Liver (tissue), 9 donors: ENCODE data around the gene IL2. TPM values are rescaled to one million over a fixed set of nuclear protein-coding genes. Genes with fewer than 3 reads are reported as not detected.

Experiments
- DNase-seq: peaks from one replicate; pipeline ENCODE4 v3.0.0-alpha.2; 2017; ENCODE audit warnings: low spot score
- H3K27ac ChIP-seq, 2 donors: one replicate each; pipeline ENCODE4 v1.7.0; 2013; ENCODE audit warnings: inconsistent platforms in 2 of 2, low read length in 2 of 2, control low read depth in 1 of 2, low read depth in 1 of 2, mild to moderate bottlenecking in 1 of 2
- H3K27me3 ChIP-seq, 4 donors: one replicate each; pipeline versions ENCODE4 v1.6.1 to v1.7.0; 2013; ENCODE audit warnings: low read length in 3 of 4, inconsistent platforms in 1 of 4, mild to moderate bottlenecking in 1 of 4, moderate library complexity in 1 of 4; ENCODE audit not compliant: control insufficient read depth in 4 of 4, insufficient read depth in 4 of 4
- H3K36me3 ChIP-seq, 4 donors: one replicate each; pipeline versions ENCODE4 v1.6.1 to v1.7.0; 2013; ENCODE audit warnings: low read length in 3 of 4, mild to moderate bottlenecking in 3 of 4, low read depth in 1 of 4, moderate library complexity in 1 of 4; ENCODE audit not compliant: control insufficient read depth in 4 of 4, insufficient read depth in 3 of 4
- H3K4me1 ChIP-seq, 4 donors: one replicate each; pipeline versions ENCODE4 v1.6.1 to v1.7.0; 2013; ENCODE audit warnings: low read length in 3 of 4, mild to moderate bottlenecking in 3 of 4, moderate library complexity in 1 of 4; ENCODE audit not compliant: control insufficient read depth in 4 of 4, insufficient read depth in 4 of 4
- H3K4me3 ChIP-seq, 3 donors: one replicate each; pipeline versions ENCODE4 v1.6.1 to v1.7.0; 2013; ENCODE audit warnings: low read length in 3 of 3, control low read depth in 1 of 3, low read depth in 1 of 3, mild to moderate bottlenecking in 1 of 3
- H3K9ac ChIP-seq, 2 donors: one replicate each; pipeline ENCODE4 v1.7.0; 2013; ENCODE audit warnings: low read length in 2 of 2, mild to moderate bottlenecking in 2 of 2, moderate library complexity in 2 of 2, control low read depth in 1 of 2, low read depth in 1 of 2
- H3K9me3 ChIP-seq, 4 donors: one replicate each; pipeline versions ENCODE4 v1.6.1 to v1.7.0; 2013; ENCODE audit warnings: low read length in 3 of 4; ENCODE audit not compliant: control insufficient read depth in 4 of 4
- CTCF ChIP-seq: fragments of 150-350 bp; IDR thresholded peaks from 2 replicates; pipeline ENCODE4 v1.5.1; 2017; ENCODE audit warnings: improper control_type of control experiment, low read depth, low read length; ENCODE audit not compliant: missing input control
- FOXA2 ChIP-seq: IDR thresholded peaks from 2 replicates; pipeline ENCODE4 v1.6.1; 2016; ENCODE audit warnings: antibody characterized with exemption
- HNF4A ChIP-seq, 2 donors: conservative IDR thresholded peaks; 2 replicates each; pipeline ENCODE4 v1.6.1; 2016; ENCODE audit warnings: antibody characterized with exemption in 2 of 2, mild to moderate bottlenecking in 2 of 2
- HNF4G ChIP-seq: IDR thresholded peaks from 2 replicates; pipeline ENCODE4 v1.6.1; 2016; ENCODE audit warnings: antibody characterized with exemption
- JUND ChIP-seq, 2 donors: IDR thresholded peaks; 2 replicates each; pipeline ENCODE4 v1.6.1; 2016; ENCODE audit warnings: antibody characterized with exemption in 2 of 2
- NR2F2 ChIP-seq: IDR thresholded peaks from 2 replicates; pipeline ENCODE4 v1.6.1; 2016; ENCODE audit warnings: antibody characterized with exemption
- RAD21 ChIP-seq, 2 donors: IDR thresholded peaks; 2 replicates each; pipeline ENCODE4 v1.6.1; 2016; ENCODE audit warnings: antibody characterized with exemption in 2 of 2, mild to moderate bottlenecking in 2 of 2
- RXRA ChIP-seq, 2 donors: IDR thresholded peaks; 2 replicates each; pipeline ENCODE4 v1.6.1; 2017 to 2018; ENCODE audit warnings: antibody characterized with exemption in 2 of 2, mild to moderate bottlenecking in 1 of 2
- TAF1 ChIP-seq: conservative IDR thresholded peaks from 2 replicates; pipeline ENCODE4 v1.6.1; 2016; ENCODE audit warnings: antibody characterized with exemption, mild to moderate bottlenecking
- YY1 ChIP-seq: IDR thresholded peaks from 2 replicates; pipeline ENCODE4 v1.6.1; 2016; ENCODE audit warnings: antibody characterized with exemption, mild to moderate bottlenecking
- WGBS: extraction: QIAGEN DNeasy Blood & Tissue Kit; methylation state at CpG from one replicate; pipeline ENCODE4 v1.1.7; 2013; 5-methylcytosine and 5-hydroxymethylcytosine counted together
- polyA plus RNA-seq, 2 donors: library from polyadenylated mRNA; stranded (reverse) in 1 of 2; unstranded in 1 of 2; fragments of 200-250 nt in 1 of 2; fragments of >200 nt in 1 of 2; fragmentation: Nextera tagmentation in 1 of 2; extraction: Ambion mirVana in 1 of 2; gene quantifications; one replicate each; pipeline versions ENCODE4 v1.2.1 to v1.2.3, GENCODE V29; 2013 to 2015
- total RNA-seq, 2 donors: library from RNA; depleted of rRNA; stranded (reverse); fragments of >200 nt; gene quantifications; one replicate each; pipeline ENCODE4 v1.2.3, GENCODE V29; 2014
- TF ChIP-seq, protein P1 (sequence below): IDR thresholded peaks from 2 replicates; pipeline ENCODE4 v1.6.1; 2016; ENCODE audit warnings: antibody characterized with exemption
- TF ChIP-seq, protein P2 (sequence below): IDR thresholded peaks from 2 replicates; pipeline ENCODE4 v1.6.1; 2016; ENCODE audit warnings: antibody characterized with exemption, mild to moderate bottlenecking
- TF ChIP-seq, protein P3 (sequence below): IDR thresholded peaks from 2 replicates; pipeline ENCODE4 v1.6.1; 2016; ENCODE audit warnings: antibody characterized with exemption
- donor health status: healthy.
- donor health status: healthy.
- donor health status: healthy.
- donor health status: healthy.
- donor health status: healthy.

Gene IL2
- total and polyA plus RNA-seq, 4 donors = not detected

DNA sequence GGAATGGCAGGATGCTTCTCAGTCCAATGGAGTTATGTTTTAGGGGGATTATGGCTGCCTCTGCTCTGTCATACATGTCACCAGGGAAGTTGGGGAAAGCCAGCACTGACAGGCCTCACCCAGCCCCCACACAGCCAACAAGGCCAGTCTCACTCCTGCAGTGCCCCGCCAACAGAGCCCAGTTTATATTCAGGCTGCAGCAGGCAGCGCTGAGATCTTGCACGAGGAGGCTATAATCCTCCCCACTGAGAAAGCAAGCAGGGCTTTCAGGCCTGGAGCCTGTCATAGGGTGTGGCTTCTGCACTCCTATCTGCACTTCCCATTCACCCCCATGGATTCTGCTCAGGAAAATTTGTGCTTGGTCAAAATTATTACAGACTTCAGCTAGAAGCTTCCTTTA is 52.7 kb downstream of the IL2 start:
- TF ChIP-seq NR2F2 (no peak), CTCF (no peak), FOXA2 (no peak), RXRA (IDR thresholded peaks at IDR 0.05) (no peak), JUND (IDR thresholded peaks at IDR 0.05) (no peak), RAD21 (IDR thresholded peaks at IDR 0.05) (no peak), TAF1 (no peak), HNF4A (conservative IDR thresholded peaks at IDR 0.05) (no peak), YY1 (no peak), HNF4G (no peak)
- TF ChIP-seq, protein P1, sequence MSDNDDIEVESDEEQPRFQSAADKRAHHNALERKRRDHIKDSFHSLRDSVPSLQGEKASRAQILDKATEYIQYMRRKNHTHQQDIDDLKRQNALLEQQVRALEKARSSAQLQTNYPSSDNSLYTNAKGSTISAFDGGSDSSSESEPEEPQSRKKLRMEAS = no peak
- TF ChIP-seq, protein P2, sequence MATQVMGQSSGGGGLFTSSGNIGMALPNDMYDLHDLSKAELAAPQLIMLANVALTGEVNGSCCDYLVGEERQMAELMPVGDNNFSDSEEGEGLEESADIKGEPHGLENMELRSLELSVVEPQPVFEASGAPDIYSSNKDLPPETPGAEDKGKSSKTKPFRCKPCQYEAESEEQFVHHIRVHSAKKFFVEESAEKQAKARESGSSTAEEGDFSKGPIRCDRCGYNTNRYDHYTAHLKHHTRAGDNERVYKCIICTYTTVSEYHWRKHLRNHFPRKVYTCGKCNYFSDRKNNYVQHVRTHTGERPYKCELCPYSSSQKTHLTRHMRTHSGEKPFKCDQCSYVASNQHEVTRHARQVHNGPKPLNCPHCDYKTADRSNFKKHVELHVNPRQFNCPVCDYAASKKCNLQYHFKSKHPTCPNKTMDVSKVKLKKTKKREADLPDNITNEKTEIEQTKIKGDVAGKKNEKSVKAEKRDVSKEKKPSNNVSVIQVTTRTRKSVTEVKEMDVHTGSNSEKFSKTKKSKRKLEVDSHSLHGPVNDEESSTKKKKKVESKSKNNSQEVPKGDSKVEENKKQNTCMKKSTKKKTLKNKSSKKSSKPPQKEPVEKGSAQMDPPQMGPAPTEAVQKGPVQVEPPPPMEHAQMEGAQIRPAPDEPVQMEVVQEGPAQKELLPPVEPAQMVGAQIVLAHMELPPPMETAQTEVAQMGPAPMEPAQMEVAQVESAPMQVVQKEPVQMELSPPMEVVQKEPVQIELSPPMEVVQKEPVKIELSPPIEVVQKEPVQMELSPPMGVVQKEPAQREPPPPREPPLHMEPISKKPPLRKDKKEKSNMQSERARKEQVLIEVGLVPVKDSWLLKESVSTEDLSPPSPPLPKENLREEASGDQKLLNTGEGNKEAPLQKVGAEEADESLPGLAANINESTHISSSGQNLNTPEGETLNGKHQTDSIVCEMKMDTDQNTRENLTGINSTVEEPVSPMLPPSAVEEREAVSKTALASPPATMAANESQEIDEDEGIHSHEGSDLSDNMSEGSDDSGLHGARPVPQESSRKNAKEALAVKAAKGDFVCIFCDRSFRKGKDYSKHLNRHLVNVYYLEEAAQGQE = no peak
- TF ChIP-seq, protein P3, sequence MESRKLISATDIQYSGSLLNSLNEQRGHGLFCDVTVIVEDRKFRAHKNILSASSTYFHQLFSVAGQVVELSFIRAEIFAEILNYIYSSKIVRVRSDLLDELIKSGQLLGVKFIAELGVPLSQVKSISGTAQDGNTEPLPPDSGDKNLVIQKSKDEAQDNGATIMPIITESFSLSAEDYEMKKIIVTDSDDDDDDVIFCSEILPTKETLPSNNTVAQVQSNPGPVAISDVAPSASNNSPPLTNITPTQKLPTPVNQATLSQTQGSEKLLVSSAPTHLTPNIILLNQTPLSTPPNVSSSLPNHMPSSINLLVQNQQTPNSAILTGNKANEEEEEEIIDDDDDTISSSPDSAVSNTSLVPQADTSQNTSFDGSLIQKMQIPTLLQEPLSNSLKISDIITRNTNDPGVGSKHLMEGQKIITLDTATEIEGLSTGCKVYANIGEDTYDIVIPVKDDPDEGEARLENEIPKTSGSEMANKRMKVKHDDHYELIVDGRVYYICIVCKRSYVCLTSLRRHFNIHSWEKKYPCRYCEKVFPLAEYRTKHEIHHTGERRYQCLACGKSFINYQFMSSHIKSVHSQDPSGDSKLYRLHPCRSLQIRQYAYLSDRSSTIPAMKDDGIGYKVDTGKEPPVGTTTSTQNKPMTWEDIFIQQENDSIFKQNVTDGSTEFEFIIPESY = no peak
- 37% methylated on average over 3 of the region's 3 CpGs for WGBS

More for the DNA sequence above, 52.7 kb downstream of the IL2 start:
- no peak overlapping the region for H3K4me3 ChIP-seq
- H3K36me3 ChIP-seq = no peaks in the 10 kb centered on the region
- no peaks in the 10 kb centered on the region for H3K4me1 ChIP-seq
- H3K27ac ChIP-seq = no peak overlapping the region
- H3K9me3 ChIP-seq = no peaks in the 10 kb centered on the region
- H3K9ac ChIP-seq = no peak overlapping the region
- H3K27me3 ChIP-seq = no peaks in the 10 kb centered on the region
- DNase-seq = no peak

Other genes with a start within 250 kb of the IL2 start
- gene ADAD1, start 77.7 kb downstream of the IL2 start, total RNA-seq = not detected
- not detected for gene ADAD1, start 77.7 kb downstream of the IL2 start, polyA plus RNA-seq
- not detected for gene IL21, start 164.3 kb upstream of the IL2 start, total RNA-seq
- not detected for gene IL21, start 164.3 kb upstream of the IL2 start, polyA plus RNA-seq